GM18511 (cell line): ENCODE data around the gene TFEB.

Experiments
- ATAC-seq: cut with Tn5 transposase; IDR thresholded peaks from one replicate; pipeline ENCODE4 v1.9.1; 2021; ENCODE audit warnings: mild to moderate bottlenecking, moderate library complexity; ENCODE audit not compliant: unreplicated experiment

Gene TFEB

GRCh38 chr6:41739041-41739440 is 3.6 kb upstream of the TFEB start:
- ATAC-seq = no peak

GRCh38 chr6:41737591-41738130 is 2.3 kb upstream of the TFEB start:
- ATAC-seq = no peak

DNA sequence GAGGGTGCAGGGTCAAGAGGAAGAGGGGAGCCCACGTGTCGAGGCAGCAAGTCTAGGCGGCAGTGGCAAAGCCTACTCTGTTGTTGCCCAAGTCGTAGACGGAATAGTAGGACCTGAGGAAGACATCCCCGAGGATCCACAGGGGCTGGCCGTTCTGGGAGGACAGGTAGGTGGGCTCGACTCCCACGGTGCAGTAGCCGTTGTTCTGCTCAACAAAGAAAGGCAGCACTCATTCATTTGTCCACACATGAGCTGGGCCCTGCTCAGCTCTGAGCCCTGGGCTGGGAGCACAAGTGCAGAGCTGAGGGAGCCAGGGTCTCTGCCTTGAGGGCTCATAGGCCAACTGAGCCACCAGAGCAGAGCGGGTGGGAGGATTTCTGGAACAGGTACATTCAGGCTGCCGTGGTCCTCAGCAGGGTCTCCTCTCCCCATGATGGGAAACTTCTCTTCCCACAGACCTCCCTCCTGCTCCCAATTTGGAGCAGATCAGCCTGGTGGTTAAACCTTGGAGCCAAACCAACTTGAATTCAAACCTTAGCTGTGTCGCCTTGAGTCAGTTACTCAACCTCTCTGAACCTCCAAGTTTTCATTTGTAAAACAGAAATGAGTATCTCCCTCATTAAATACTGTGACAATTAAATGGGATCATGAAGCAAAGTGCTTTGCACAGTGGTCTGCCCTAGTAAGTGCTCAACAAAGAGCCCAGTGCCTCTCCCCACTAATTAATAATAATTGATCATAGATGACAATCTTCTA is 1.6 kb upstream of the TFEB start:
- ATAC-seq = no peak

GRCh38 chr6:41736186-41736733 is 852 bp upstream of the TFEB start:
- ATAC-seq = no peak

GRCh38 chr6:41734666-41735426 is 562 bp downstream of the TFEB start:
- peak; percentile 37 for ATAC-seq

DNA sequence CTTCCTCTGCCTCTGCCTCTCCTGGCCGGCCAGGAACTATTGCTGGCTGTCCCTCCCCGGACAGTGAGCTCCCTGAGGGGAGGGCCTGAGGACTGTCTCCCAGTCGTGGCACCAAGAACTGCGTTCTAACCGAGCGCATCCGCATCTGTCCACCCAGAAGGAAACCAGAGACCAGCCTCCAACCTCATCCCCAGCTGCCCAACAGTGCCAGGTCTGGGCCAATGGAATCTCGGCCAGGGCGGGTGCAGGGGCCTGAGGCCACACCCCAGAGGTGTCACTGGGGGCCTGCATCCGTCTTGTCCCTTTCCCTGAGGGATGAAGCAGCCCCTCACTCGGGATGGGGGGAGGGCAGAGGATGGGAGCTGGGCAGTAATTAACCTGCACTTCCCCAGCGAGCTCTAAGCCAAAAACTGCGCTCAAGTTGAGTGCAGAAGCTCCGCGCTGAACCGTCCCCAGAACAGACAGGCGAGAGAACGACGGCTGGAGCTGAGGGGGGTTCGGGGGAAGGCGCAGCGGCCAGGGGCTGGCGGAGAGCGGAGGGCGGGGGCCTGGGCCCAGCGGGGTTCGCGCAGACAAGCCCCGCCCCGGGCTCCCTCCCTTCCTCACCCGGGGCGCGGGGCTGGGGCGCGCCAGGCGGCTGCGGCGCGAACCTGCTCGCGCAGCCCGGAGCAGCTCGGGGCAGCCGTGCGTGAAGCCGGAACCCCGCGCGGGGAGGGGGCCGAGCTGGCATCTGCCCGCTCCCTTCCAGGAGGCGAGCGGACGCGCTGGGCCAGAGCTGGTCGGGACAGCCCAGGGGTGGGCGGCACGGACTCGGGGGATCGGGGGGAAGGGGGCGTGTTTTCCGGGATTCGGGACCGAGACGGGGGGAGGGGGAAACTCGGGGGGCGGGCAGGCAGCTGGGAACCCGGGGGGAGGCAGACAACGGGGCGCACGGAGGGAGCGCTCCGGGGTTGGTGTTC is 1.4 kb downstream of the TFEB start:
- ATAC-seq = peak; percentile 56

DNA sequence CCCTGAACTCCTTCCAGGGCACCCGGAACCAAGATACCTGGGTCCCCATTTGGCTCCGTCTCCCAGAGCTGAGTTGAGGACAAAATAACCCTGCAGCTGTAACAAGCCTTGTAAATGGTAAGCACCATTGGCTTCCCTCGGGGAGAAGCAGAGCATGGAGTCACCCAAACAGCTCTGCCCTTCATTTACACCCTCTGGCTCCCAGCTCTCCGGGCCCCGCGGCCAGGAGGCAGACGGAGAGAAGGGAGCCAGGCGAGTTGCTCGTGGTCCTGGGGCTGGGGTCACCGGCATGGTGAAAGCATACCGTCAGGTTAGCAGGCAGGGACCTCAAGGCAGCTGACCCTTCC is 2.1 kb downstream of the TFEB start:
- ATAC-seq = no peak

DNA sequence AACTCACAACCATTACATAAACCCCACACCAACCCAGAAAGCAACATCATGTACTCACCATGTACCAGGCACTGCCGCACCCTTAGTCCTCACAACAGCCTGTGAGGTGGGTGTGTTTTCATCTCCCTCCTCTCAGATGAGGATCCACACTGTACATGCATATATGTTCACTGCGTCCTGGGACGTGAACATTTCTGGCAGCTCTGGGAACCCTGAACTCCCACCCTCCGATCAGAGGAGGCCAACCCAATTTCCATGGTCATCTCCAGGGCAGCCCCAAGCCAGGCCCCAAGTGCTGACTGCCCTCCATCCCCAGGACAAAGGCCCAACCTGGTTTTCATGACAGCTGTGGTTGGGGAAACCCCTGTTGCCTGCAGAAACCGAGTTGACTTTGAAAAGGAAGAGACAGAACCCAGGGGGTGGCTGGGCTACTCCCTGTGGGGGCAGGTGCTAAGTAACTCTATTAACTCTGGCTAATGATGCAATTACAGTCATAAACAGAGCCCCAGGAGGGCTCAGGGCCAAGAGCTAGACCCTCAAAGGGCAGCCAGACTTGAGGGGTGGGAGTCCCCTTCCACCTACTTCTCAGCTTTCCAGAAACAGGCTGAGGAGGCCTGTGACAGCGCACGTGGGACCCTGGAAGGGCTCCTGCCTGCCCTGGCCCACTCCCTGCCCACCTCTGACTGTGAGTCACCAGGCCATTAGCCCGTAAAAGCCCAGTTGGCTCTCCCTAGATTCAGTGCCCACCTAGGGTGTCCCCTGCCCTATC is 2.6 kb downstream of the TFEB start:
- peak; percentile 30 for ATAC-seq

- no peak for ATAC-seq
Measured at GRCh38 chr6:41732149-41732548, 3.3 kb downstream of the TFEB start.

DNA sequence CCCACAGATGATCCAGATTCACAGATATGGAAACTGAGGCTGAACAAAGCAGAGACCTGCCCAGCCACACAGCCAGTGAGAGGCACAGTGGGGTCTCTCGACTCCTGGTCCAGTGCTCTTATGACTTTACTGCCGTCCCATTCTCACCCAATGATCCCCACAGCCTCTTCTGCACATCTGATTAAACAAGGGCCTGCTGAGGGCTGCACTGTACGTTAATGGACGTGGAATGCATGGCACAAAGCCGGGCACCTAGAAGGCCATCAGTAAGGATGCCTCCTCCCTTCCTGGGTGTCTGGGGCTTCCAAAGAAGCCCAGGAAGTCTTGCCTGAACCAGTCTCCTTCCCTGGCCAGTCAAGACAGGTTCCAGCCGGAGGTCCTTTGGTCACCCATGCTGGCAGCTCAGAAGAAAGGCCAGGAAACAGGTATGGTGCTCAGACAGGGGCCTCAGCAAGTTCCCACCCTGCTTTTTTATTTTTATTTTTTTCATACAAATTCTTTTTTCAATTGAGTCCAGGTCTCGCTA is 3.8 kb downstream of the TFEB start:
- ATAC-seq = no peak

DNA sequence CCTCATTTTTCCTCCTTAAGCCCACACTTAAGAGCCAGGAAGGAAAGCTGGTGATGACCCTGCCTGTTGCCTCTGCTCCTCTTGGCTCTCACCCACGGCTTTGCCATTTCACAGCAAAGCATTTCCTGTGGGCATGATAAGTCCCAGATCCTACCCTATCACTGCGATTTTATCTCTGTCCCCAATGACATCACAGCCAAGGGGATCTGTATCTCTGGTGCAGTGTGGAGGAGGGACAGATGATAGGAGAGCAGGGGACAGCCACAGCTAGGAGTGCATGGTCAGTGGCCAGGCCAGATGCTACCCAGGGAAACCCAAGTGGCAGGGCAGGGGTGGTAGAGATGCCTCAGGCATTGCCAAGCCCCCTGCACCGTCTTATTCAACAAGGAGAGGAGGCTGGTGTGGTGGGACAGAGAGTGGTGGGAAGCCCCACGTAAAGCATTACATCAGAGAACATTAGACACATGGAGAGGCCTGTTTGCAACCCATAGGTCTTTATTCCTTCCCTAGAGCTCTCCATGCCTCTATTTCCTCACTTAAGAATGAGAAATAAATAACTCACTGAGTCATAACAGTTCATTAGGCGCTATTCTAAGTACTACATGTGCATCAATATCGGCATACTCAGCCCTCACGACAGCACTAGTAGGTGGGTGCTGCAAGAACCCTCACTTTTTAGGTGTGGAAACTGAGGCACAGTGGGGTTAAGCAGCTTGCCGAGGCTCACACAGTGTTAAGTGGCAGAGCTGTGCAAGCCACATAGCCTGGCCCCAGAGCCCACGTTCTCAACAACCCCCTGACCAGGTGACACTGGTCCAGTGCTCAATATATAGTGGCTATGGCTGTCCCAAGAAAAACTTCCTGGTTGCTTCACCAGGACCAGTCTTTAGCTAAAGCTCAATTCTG is 4.6 kb downstream of the TFEB start:
- ATAC-seq = no peak

DNA sequence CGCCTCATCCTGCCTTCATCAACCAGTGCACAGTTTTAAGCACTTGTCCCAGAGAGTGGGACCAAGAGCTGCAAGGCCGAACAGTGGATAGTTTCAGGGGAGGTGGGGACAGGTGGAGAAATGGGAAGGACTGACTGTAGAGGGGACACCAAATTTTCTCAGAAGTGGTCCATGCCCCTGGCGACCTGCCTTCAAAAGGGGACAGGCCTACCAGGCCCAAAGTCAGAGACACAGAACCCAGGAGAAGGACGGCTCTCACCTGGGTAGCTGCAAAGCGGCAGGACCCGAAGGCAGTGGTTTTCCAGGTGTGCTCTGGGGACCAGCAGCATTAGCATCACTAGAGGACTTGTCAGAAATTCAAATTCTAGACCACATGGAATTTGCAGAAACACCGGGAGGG is 5.8 kb downstream of the TFEB start:
- no peak for ATAC-seq

DNA sequence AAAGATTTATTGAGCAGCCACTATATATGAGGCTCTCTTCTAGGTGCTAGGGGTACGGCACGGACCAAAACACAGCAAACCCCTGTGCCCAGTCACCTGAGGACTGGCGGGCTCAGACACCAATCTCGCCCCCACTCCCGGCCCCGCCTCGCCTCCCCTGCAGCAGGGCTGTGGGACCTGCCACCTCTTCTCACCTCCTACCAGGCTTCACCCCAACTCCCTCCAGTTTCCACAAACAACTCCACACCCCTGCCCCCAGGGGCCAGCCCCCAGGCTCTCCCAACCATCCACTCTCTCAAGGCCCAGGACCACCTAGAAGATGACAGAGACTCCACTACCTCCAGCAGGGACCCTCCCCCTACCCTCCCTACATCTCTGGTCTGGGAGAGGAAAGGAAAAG is 6.5 kb downstream of the TFEB start:
- no peak for ATAC-seq

DNA sequence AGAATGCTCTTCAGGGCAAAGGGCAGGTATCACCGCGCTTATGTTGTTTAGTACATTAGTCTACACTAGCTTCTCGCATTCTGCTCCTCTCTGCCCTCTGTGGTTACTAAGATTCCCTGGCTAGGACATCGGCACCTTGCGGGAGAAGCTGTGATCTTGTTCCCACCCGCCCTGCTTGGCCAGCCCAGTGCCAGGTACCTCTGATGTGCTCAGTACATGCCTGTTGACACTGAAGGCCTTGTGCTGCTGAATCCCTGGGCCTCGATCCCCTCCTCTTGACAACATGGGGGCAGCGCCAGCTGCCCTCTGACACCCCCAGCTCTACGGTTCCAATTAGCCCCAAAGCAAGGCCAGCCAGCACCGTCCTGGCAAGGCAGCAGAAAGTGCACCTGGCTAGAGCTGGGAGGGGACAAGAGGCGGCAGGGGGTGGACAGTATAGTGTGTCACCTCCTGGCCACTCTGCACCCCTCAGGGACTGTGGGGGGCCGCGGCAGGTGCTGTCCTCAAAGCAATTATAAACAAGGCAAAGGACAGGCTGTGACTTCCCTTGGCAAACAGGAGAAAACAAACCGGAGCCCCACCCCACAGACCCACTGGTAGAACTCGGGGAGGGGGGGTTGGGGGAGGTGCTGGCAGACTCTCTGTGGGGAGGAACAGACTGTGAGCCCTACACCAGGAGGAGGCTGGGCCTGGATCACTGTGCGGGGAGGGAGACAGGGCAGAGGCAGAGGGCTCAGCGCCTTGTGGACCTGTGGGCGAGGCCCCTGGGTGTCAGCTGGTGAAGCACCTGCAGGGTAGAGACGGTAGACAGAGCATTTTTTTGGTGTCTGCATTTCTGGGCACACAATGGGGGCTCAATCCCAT is 7.1 kb downstream of the TFEB start:
- no peak for ATAC-seq

- ATAC-seq = no peak
Measured at GRCh38 chr6:41727705-41728072, 7.7 kb downstream of the TFEB start.

GRCh38 chr6:41726876-41727275 is 8.5 kb downstream of the TFEB start:
- ATAC-seq = no peak

GRCh38 chr6:41724586-41725501 is 10.6 kb downstream of the TFEB start:
- no peak for ATAC-seq
